Measurements from ENCODE around the gene NEGR1.

NEGR1 gene

DNA sequence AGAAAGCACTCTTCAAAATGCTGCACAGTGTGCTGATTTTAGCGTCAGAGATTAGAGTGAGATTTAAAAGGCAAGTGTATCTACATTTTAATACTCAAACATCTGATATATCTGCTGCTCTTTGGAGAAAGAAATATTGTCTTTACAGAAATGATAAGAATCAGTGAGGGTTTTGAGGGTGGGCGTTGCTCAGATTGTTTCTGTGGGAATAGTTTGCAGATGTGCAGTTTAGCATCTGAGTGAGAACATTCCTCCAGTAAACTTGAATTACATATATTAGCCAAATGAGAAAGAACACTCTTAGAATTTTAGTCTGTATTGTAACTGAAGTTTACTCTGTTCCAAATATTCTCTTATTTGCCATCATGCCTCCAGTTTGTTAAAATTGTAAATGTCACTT is 549.2 kb downstream of the NEGR1 start:
- Histone ChIP-seq H3K4me3 (no peak overlapping the region), H3K27ac (no peak overlapping the region)
- TF ChIP-seq, protein P1, sequence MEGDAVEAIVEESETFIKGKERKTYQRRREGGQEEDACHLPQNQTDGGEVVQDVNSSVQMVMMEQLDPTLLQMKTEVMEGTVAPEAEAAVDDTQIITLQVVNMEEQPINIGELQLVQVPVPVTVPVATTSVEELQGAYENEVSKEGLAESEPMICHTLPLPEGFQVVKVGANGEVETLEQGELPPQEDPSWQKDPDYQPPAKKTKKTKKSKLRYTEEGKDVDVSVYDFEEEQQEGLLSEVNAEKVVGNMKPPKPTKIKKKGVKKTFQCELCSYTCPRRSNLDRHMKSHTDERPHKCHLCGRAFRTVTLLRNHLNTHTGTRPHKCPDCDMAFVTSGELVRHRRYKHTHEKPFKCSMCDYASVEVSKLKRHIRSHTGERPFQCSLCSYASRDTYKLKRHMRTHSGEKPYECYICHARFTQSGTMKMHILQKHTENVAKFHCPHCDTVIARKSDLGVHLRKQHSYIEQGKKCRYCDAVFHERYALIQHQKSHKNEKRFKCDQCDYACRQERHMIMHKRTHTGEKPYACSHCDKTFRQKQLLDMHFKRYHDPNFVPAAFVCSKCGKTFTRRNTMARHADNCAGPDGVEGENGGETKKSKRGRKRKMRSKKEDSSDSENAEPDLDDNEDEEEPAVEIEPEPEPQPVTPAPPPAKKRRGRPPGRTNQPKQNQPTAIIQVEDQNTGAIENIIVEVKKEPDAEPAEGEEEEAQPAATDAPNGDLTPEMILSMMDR (IDR thresholded peaks at IDR 0.05), result no peak
- no peak for DNase-seq (ENCODE audit: low spot score)

DNA sequence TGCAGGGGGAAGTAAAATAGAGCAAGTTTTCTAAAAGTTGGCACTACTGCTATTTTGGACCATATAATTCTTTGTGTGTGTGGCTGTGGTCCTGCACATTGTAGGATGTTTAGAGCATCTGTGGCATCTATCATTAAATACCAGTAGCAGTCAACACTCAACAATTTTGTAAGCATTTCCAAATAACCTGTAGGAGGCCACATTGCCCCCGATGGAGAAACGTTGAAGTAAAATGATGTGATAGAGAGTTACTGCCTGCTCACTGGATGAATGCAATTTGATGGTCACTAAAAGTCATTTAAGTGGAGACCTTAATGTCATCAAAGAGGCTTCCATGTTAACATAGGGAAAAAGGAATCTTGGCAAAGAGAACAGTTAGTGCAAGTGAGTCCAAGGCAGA is 560.8 kb downstream of the NEGR1 start:
- no peak for DNase-seq (ENCODE audit: low spot score)
- H3K27ac ChIP-seq, result no peak overlapping the region
- TF ChIP-seq, protein P1 (IDR thresholded peaks at IDR 0.05), result no peak
- no peak overlapping the region for H3K4me3 ChIP-seq

DNA sequence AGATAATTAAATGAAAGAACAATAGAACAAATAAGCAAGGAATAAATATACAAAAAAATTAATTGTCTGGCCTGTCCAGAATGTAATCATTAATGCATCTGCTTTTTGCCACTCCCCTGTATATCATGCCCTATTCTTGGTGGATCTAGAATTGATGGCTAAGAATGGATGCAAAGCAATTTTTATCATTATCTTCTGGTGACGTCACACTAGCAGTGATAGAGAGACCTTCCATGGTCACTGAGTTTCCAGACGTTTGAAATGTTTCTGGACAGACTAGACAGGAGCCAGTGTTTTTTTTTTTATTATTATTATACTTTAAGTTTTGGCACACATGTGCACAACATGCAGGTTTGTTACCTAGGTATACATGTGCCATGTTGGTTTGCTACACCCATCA is 563.0 kb downstream of the NEGR1 start:
- Histone ChIP-seq H3K27ac (no peak overlapping the region), H3K4me3 (no peak overlapping the region)
- TF ChIP-seq, protein P1 (IDR thresholded peaks at IDR 0.05), result no peak
- no peak for DNase-seq (ENCODE audit: low spot score)

DNA sequence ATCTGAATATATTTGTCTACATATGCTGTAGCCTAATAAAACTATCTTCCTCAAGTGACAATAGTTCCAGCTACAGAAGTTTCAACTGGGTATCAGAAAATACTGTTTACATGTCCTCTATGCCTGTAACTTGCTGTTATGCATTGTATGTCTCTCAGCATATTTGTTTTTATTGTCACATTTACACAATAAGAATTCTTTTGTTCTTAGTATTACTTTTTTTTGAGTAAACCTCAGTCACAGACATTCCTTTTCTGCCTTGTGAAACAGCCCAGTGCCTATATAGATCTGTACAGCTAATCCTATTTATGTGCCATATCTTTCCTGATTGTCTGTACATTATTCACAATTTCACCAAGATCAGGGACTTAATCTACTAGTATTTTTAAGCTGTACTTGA is 565.2 kb downstream of the NEGR1 start:
- no peak overlapping the region for H3K4me3 ChIP-seq
- no peak for DNase-seq (ENCODE audit: low spot score)
- no peak overlapping the region for H3K27ac ChIP-seq
- TF ChIP-seq, protein P1 (IDR thresholded peaks at IDR 0.05), result no peak

DNA sequence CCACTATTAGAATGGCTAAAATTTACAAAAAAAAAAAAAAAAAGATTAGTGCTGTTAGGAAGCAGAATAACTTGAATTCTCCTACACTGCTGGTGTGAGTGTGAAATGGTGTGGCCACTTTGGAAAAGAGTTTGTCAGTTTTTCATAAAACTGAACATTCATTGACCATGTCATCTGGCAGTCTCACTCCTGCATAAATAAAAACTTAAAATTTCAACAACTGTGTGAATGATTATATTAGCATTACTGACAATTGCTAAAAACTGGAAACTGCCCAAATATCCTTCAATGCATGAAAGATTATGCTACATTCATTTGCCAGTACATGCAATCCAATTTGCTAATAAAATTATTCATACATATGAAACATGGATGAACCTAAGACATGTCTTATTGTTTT is 570.9 kb downstream of the NEGR1 start:
- no peak overlapping the region for H3K27ac ChIP-seq
- DNase-seq (ENCODE audit: low spot score), result no peak
- TF ChIP-seq, protein P1 (IDR thresholded peaks at IDR 0.05), result no peak
- H3K4me3 ChIP-seq, result no peak overlapping the region

DNA sequence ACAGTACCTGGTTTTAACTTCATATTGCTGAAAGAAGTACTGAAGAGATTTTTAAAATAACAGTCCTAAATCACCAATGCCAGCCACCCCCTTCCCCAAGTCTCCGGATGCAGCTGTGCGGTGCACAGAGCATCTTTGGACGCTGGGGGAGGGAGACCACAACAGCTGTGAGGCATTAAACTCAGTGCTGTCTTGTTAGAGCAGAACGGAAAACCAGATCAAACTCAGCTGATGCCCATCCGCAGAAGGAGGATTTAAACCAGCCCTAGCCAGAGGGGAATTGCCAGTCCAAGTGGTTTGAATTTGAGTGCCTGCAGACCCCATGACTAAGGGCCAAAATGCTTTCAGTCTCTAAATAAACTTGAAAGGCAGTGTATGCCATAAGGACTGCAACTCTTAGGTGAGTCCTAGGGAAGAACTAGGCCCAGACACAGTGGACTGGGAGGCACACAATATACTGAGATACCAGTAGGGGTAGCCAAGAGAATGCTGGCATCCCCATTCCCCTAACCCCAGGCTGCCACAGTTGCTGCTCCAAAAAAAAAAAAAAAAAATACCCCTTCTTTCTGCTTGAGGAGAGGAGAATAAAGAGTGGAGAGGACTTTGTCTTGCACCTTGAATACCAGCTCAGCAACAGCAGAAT is 576.2 kb downstream of the NEGR1 start:
- Histone ChIP-seq H3K4me3 (no peak overlapping the region), H3K27ac (no peak overlapping the region)
- TF ChIP-seq, protein P1 (IDR thresholded peaks at IDR 0.05), result no peak
- no peak for DNase-seq (ENCODE audit: low spot score)

DNA sequence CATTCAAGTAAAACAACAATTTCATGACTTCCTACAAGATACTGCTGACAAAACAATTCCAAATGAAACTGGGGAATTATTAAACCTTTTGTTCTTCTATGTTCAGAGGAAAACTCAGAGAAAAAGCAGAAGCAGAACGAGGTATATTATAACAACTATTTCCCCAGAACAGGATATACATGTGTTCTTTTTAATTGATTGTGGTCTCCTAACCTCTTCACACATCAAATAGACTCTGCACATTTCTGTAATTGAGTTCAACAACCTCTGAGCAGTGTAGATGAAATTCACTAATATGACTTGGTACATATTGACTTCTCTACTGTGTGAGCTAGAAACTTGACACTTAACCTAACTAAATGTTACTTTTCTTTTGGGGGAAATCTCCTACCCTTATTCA is 584.2 kb downstream of the NEGR1 start:
- TF ChIP-seq, protein P1 (IDR thresholded peaks at IDR 0.05), result no peak
- Histone ChIP-seq H3K4me3 (no peak overlapping the region), H3K27ac (no peak overlapping the region)
- DNase-seq (ENCODE audit: low spot score), result no peak
